ENCODE measurements around the gene STAU1. TPM values are rescaled to one million over a fixed set of nuclear protein-coding genes. Genes with fewer than 3 reads are reported as not detected.

Gene STAU1
- total RNA-seq, 1 donor from 2014 or later = 73.5 TPM

GRCh38 chr20:49215232-49215631 is 27.1 kb upstream of the STAU1 start:
- TF ChIP-seq CTCF (IDR thresholded peaks at IDR 0.05) = no peak
- H3K4me1 ChIP-seq = peaks cover 16% of the 10 kb centered on the region
- H3K27me3 ChIP-seq (ENCODE audit: low read depth) = no peaks in the 10 kb centered on the region
- no peaks in the 10 kb centered on the region for H3K36me3 ChIP-seq
- no peak overlapping the region for H3K27ac ChIP-seq
- intact Hi-C loops (cut with DNase I) = loop anchor here (10.0 kb wide), 1 partner anchor 80 kb away; no protein-coding TSS in a partner anchor
- DNase-seq (no peak), ATAC-seq (no peak)
- no peak overlapping the region for H3K4me3 ChIP-seq
- peaks cover 2% of the 10 kb centered on the region for H3K9me3 ChIP-seq

GRCh38 chr20:49214571-49214970 is 26.4 kb upstream of the STAU1 start:
- H3K27ac ChIP-seq = no peak overlapping the region
- H3K36me3 ChIP-seq = no peaks in the 10 kb centered on the region
- no peaks in the 10 kb centered on the region for H3K27me3 ChIP-seq (ENCODE audit: low read depth)
- no peak for TF ChIP-seq CTCF (IDR thresholded peaks at IDR 0.05)
- intact Hi-C loops (cut with DNase I) = loop anchor here (10.0 kb wide), 1 partner anchor 80 kb away; no protein-coding TSS in a partner anchor
- ATAC-seq (no peak), DNase-seq (no peak)
- H3K4me3 ChIP-seq = no peak overlapping the region
- peaks cover 12% of the 10 kb centered on the region for H3K4me1 ChIP-seq
- H3K9me3 ChIP-seq = peaks cover 9% of the 10 kb centered on the region

- no peak overlapping the region for H3K4me3 ChIP-seq
- H3K27me3 ChIP-seq (ENCODE audit: low read depth) = no peaks in the 10 kb centered on the region
- no peak for TF ChIP-seq CTCF (IDR thresholded peaks at IDR 0.05)
- H3K9me3 ChIP-seq = peaks cover 11% of the 10 kb centered on the region
- H3K36me3 ChIP-seq = no peaks in the 10 kb centered on the region
- ATAC-seq (peak in 1 of 2 donors; percentile 51), DNase-seq (no peak)
- peak overlapping the region; percentile 0 for H3K27ac ChIP-seq
- no peaks in the 10 kb centered on the region for H3K4me1 ChIP-seq
- intact Hi-C loops (cut with DNase I) = loop anchor here (10.0 kb wide), 1 partner anchor 76 kb away; no protein-coding TSS in a partner anchor
These were observed 22.6 kb upstream of the STAU1 start for GRCh38 chr20:49210757-49211110.

GRCh38 chr20:49210101-49210756 is 22.1 kb upstream of the STAU1 start:
- peaks cover 11% of the 10 kb centered on the region for H3K9me3 ChIP-seq
- H3K27me3 ChIP-seq (ENCODE audit: low read depth) = no peaks in the 10 kb centered on the region
- no peak overlapping the region for H3K4me3 ChIP-seq
- H3K4me1 ChIP-seq = no peaks in the 10 kb centered on the region
- H3K36me3 ChIP-seq = no peaks in the 10 kb centered on the region
- TF ChIP-seq CTCF (IDR thresholded peaks at IDR 0.05) = no peak
- no peak for DNase-seq
- intact Hi-C loops (cut with DNase I) = loop anchor here (10.0 kb wide), 1 partner anchor 75 kb away; no protein-coding TSS in a partner anchor
- peak in 1 of 2 donors; percentile 83 for ATAC-seq
- H3K27ac ChIP-seq = peak overlapping the region; percentile 0

GRCh38 chr20:49207076-49207475 is 18.9 kb upstream of the STAU1 start:
- Histone ChIP-seq H3K4me3 (no peak overlapping the region), H3K27me3 (ENCODE audit: low read depth) (no peaks in the 10 kb centered on the region), H3K36me3 (no peaks in the 10 kb centered on the region), H3K9me3 (peaks cover 11% of the 10 kb centered on the region), H3K27ac (no peak overlapping the region), H3K4me1 (no peaks in the 10 kb centered on the region)
- intact Hi-C loops (cut with DNase I) = no loop called here
- DNase-seq (no peak), ATAC-seq (no peak)
- TF ChIP-seq CTCF (IDR thresholded peaks at IDR 0.05) = no peak

All from lower lobe of right lung (tissue), 2 donors.